ENCODE results near the gene SRPX2. TPM values are rescaled to one million over a fixed set of nuclear protein-coding genes. Genes with fewer than 3 reads are reported as not detected.

SRPX2 gene
- polyA plus RNA-seq, 3 donors = not detected

DNA sequence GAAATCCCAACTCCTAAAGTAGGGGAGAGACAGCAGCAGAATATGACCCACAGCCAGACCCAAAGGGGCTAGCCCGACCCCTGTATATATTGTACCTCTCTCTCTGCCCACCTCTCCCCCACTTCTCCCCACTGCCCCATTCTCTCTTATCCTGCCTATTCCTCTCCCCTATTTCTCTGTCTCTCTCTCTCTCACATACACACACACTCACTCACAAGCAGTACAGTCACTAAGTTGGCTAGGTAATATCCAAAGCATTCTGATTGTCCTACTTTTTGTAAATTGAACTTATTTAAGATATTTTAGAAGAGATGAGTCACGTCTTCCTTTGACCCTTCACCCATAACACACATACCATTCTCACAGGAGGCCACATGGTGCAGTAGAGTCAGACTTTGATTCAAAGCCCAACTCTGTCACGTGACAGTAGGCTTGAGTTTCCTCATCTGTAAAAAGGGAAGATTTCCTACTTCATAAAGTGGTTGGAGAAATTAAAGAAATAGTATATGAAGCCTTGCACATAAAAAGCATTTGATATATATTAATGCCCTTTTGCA is 29.5 kb downstream of the SRPX2 start:
- H3K27me3 Mint-ChIP-seq (ENCODE audit: low read depth in 3 of 3) = peaks cover 18 to 33% (median 22%) of the 10 kb centered on the region in 3 donors
- H3K36me3 Mint-ChIP-seq = no peaks in the 10 kb centered on the region
- H3K4me3 Mint-ChIP-seq = no peak overlapping the region
- Histone ChIP-seq H3K9me3 (replicated peaks in 1 of 2; ENCODE audit: control insufficient read depth in 1 of 2, insufficient read depth in 1 of 2, low read length in 2 of 2) (no peaks in the 10 kb centered on the region), H3K27ac (ENCODE audit: low read depth in 1 of 2, low read length in 2 of 2) (no peak overlapping the region), H3K27me3 (ENCODE audit: control insufficient read depth in 2 of 2, insufficient read depth in 2 of 2, low read length in 2 of 2) (peaks cover 4 to 20% of the 10 kb centered on the region in 2 donors), H3K9ac (ENCODE audit: insufficient read depth, low read length, poor library complexity, severe bottlenecking) (no peak overlapping the region), H4K20me1 (ENCODE audit: insufficient read depth, low read length) (no peaks in the 10 kb centered on the region), H3K79me2 (ENCODE audit: insufficient read depth, low read length) (no peaks in the 10 kb centered on the region), H3K4me1 (ENCODE audit: control insufficient read depth in 1 of 2, insufficient read depth in 2 of 2, low read length in 2 of 2) (peaks cover 15 to 16% of the 10 kb centered on the region in 2 donors), H3K4me2 (replicated peaks; ENCODE audit: extremely low read depth, low read length, poor library complexity, severe bottlenecking) (no peak overlapping the region), H3K36me3 (replicated peaks in 1 of 2; ENCODE audit: control insufficient read depth in 1 of 2, insufficient read depth in 2 of 2, low read length in 2 of 2) (no peaks in the 10 kb centered on the region), H3K4me3 (replicated peaks in 1 of 3; ENCODE audit: low read depth in 2 of 3, low read length in 3 of 3) (no peak overlapping the region), H2AFZ (ENCODE audit: insufficient read depth, low read depth, low read length, poor library complexity, severe bottlenecking) (no peak overlapping the region)
- H3K27ac Mint-ChIP-seq = no peak overlapping the region
- peak in 1 of 3 donors; percentile 7 for DNase-seq
- H3K9me3 Mint-ChIP-seq = peaks cover 0 to 10% (median 0%) of the 10 kb centered on the region in 7 donors
- WGBS (ENCODE audit: insufficient coverage) = no CpG with 5 or more reads among the region's 3 CpGs
- TF ChIP-seq, protein P1, sequence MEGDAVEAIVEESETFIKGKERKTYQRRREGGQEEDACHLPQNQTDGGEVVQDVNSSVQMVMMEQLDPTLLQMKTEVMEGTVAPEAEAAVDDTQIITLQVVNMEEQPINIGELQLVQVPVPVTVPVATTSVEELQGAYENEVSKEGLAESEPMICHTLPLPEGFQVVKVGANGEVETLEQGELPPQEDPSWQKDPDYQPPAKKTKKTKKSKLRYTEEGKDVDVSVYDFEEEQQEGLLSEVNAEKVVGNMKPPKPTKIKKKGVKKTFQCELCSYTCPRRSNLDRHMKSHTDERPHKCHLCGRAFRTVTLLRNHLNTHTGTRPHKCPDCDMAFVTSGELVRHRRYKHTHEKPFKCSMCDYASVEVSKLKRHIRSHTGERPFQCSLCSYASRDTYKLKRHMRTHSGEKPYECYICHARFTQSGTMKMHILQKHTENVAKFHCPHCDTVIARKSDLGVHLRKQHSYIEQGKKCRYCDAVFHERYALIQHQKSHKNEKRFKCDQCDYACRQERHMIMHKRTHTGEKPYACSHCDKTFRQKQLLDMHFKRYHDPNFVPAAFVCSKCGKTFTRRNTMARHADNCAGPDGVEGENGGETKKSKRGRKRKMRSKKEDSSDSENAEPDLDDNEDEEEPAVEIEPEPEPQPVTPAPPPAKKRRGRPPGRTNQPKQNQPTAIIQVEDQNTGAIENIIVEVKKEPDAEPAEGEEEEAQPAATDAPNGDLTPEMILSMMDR (IDR thresholded peaks at IDR 0.05) = no peak
- peaks cover 12% of the 10 kb centered on the region for H3K4me1 Mint-ChIP-seq
- intact Hi-C loops (cut with micrococcal nuclease) = no loop called here

DNA sequence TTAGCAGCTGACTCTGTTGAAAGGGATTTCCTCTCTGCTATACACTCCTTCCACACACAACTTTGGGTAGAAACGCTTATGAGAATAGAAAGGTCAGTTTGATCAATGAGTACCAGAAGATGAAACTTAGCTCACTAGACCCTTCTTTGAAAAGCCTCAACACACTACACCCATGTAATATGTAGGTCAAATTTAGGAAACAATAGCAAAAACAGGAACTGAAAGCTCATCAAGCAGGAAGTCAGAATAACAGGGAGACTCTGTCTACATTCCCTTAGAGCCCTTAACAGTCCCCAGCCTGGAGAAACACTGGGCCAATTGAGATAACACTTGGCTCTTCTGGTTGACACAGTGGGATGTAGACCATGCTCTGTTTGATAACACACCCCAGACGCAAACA is 30.7 kb downstream of the SRPX2 start:
- peaks cover 15 to 16% of the 10 kb centered on the region in 2 donors for H3K4me1 ChIP-seq (ENCODE audit: control insufficient read depth in 1 of 2, insufficient read depth in 2 of 2, low read length in 2 of 2)
- no peak overlapping the region for H3K9ac ChIP-seq (ENCODE audit: insufficient read depth, low read length, poor library complexity, severe bottlenecking)
- no peak overlapping the region for H3K4me3 ChIP-seq (replicated peaks in 1 of 3; ENCODE audit: low read depth in 2 of 3, low read length in 3 of 3)
- peak; percentile 22 to 50 (median 43) for DNase-seq
- Mint-ChIP-seq H3K36me3 (no peaks in the 10 kb centered on the region), H3K27me3 (ENCODE audit: low read depth in 3 of 3) (peaks cover 18 to 35% (median 19%) of the 10 kb centered on the region in 3 donors), H3K9me3 (peaks cover 0 to 10% (median 0%) of the 10 kb centered on the region in 7 donors), H3K4me3 (peak overlapping the region in 1 of 2 donors; percentile 28), H3K27ac (peak overlapping the region in 1 of 7 donors; percentile 53), H3K4me1 (peaks cover 12% of the 10 kb centered on the region)
- no peak overlapping the region for H2AFZ ChIP-seq (ENCODE audit: insufficient read depth, low read depth, low read length, poor library complexity, severe bottlenecking)
- no peak overlapping the region for H3K4me2 ChIP-seq (replicated peaks; ENCODE audit: extremely low read depth, low read length, poor library complexity, severe bottlenecking)
- WGBS (ENCODE audit: insufficient coverage) = no CpG with 5 or more reads among the region's 2 CpGs
- H4K20me1 ChIP-seq (ENCODE audit: insufficient read depth, low read length) = no peaks in the 10 kb centered on the region
- TF ChIP-seq, protein P1 (IDR thresholded peaks at IDR 0.05) = no peak
- no peak overlapping the region for H3K27ac ChIP-seq (ENCODE audit: low read depth in 1 of 2, low read length in 2 of 2)
- intact Hi-C loops (cut with micrococcal nuclease) = no loop called here
- peaks cover 4 to 20% of the 10 kb centered on the region in 2 donors for H3K27me3 ChIP-seq (ENCODE audit: control insufficient read depth in 2 of 2, insufficient read depth in 2 of 2, low read length in 2 of 2)
- no peaks in the 10 kb centered on the region for H3K36me3 ChIP-seq (replicated peaks in 1 of 2; ENCODE audit: control insufficient read depth in 1 of 2, insufficient read depth in 2 of 2, low read length in 2 of 2)
- no peaks in the 10 kb centered on the region for H3K9me3 ChIP-seq (replicated peaks in 1 of 2; ENCODE audit: control insufficient read depth in 1 of 2, insufficient read depth in 1 of 2, low read length in 2 of 2)
- no peaks in the 10 kb centered on the region for H3K79me2 ChIP-seq (ENCODE audit: insufficient read depth, low read length)

Data from CD14-positive monocyte (primary cell).